Stimulated activated CD4-positive, alpha-beta T cell treated with anti-CD3 and anti-CD28 coated beads, Interleukin-2, amount 100 ng/mL, for 48 hours (primary cell): ENCODE results near the gene RNF14.

Experiments used
- DNase-seq, 2 donors: peaks; one replicate each; pipeline ENCODE4 v3.0.0-alpha.2; 2020

RNF14 gene

DNA sequence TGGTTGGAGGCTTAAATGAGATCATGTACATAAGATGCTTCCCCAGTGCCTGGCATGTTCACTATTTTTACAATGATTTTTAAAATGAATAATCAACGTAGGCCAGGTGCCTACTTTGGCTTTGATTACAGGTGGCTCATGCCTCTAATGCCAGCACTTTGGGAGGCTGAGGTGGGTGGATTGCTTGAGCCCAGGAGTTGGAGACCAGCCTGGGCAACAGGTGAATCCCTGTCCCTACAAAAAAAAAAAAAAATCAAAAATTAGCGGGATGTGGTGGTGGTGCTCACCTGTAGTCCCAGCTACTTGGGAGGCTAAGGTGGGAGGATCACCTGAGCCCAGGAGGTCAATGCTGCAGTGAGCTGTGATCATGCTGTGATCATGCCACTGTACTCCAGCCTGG lies 20.1 kb upstream of the RNF14 start:
- no peak for DNase-seq

DNA sequence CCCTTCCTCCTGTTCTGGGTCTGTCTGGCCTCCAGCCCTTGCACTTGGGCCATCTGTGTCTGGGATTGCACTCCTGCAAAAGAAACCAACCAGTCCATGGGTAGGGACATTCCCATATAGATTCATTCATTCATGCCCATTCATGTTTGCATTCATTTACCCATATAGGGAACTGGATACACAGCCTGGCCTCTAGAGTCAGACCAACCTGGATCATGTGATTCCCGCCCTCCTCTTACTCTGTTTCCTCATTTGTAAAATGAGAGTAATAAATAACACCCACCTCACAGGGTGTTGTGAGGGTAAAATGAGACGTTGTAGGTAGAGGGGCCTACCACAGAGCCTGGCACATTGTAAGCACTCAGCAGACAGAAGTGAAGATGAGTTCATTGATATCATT lies 19.4 kb upstream of the RNF14 start:
- no peak for DNase-seq

- DNase-seq: no peak
These were observed 18.5 kb upstream of the RNF14 start for GRCh38 chr5:141950207-141951005.

- DNase-seq: peak in 1 of 2 donors; percentile 23
These were observed 17.5 kb upstream of the RNF14 start for GRCh38 chr5:141951332-141951781.

GRCh38 chr5:141952020-141952419 lies 16.9 kb upstream of the RNF14 start:
- no peak for DNase-seq

DNA sequence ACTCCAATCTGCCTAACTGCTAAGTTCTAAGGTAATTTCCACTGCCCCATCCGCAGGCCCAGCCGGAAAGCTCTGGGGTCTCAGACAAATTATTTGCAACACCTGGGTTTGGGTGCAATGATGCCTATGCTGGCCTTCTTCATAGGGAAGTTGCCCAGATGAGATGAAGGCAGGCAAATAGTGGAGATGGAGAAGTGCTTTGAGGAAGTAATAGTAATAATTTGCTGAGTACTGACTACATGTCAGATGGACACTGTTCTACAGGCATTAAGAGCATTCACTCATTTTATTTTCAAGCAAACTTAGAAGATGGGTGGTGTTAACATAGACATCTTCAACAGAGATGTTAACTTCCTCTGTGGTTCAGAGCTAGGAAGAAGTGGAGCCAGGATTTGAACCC lies 14.7 kb upstream of the RNF14 start:
- DNase-seq: no peak

- no peak for DNase-seq
These were observed 11.4 kb upstream of the RNF14 start for GRCh38 chr5:141957367-141957996.

GRCh38 chr5:141958113-141958512 lies 10.8 kb upstream of the RNF14 start, which contains the start of gene PCDH12:
Gene PCDH12 (minus strand): TSS chr5:141958202. CDS start chr5:141957851, 351 bp downstream.
- no peak for DNase-seq

DNA sequence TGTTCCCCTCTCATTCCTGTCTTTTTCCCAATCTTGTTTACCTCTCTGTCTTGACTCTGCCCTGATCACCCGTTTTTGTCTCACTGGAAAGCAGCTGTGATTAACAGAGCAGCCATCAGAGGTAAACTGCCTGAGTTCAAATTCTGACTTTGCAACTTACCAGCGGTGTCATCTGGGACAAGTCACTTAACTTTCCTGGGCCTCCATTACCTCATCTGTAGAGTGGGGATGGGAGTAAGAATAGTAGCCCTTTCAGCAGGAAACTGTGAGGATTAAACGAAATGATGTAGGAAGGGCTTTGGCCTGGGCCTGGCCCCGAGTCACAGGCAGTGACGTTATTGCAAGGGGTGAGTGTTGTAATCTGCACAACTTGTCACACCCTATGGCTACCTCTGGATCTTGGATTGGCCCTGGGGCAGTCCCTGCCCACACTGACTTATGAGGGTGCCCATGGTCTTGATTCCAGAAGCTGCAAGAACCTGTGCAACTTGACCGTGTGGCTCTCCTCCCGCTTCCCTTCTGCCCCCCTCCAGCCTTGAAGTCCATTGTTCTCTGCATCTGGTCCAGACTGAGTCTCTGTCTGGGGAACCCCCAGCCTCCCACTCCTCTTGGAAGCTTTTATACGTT lies 10.2 kb upstream of the RNF14 start:
- DNase-seq: peak in 1 of 2 donors; percentile 14

- DNase-seq: peak in 1 of 2 donors; percentile 23
These were observed 8.9 kb upstream of the RNF14 start for GRCh38 chr5:141960018-141960417.

GRCh38 chr5:141960449-141961323 lies 8.2 kb upstream of the RNF14 start:
- DNase-seq: peak; percentile 92 to 96

DNA sequence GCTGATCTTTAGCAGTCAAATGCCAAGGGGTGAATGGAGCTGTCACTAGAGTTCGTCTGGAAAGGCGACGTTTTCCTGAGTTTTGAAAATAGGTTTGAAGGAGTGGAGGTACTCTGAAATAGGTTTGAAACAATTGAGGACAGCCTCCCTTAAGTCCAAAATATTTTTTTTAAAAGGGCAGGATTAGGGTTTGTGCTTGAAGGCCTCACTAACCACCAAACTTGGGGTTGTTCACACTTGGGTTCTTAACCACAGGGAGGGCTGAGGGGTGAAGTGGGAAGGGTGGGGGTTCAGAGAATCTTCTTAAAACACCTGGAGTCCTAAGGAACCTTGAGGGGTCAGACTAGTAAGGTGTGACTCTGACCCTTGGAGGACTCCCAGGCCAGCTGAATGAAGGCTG lies 7.4 kb upstream of the RNF14 start:
- DNase-seq: no peak

GRCh38 chr5:141963701-141964100 lies 5.2 kb upstream of the RNF14 start:
- DNase-seq: no peak

DNA sequence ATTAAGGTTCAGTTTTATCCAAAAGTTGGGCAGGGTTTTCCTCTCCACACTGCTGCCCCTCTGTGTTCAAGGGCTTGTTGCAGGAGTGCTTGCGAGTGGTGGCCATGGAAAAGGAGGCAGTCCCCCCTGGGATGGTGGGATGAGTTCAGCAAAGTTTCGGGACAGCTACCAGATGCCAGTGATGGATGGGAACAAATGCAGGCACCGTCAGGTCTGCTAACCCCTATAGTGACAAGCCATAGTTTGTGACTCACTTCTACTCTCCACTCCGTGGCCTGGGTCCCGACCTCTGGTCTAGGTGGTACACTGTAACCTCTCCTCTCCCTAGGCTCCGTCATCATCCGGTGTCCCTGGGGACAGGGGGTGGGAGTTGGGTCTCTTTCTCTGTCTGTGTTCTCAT lies 3.8 kb upstream of the RNF14 start:
- no peak for DNase-seq

DNA sequence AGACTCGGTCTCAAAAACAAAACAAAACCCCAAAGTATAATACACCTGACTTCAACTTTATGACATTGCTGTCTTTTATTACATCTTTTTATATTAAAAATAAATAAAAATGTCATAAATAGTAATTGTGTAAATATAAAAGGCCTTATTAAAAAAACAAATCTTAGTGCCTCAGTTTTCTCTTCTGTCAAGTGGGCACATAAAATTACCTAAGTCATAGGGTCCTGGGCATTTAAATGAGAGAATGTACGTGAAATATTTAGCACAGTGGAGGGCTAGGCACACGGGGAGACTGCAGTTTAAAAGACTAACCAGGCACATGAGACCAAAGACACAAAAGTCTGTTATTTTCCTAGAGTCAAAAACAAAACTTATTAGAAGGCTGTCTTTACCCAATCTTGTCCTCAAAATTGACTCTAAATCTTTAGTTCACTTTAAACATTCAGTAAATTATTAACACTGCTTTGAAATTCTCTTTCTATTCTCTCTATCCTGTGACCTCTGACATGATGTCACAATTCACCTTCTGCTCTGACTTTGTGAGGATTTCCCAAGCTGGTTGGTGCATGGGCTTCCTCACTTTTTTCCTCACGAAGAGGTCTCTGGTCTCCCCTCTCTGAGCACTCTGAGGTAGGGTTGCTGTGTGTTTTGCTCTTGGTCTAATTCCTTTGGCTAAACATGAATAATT lies 2.5 kb upstream of the RNF14 start:
- DNase-seq: no peak

DNA sequence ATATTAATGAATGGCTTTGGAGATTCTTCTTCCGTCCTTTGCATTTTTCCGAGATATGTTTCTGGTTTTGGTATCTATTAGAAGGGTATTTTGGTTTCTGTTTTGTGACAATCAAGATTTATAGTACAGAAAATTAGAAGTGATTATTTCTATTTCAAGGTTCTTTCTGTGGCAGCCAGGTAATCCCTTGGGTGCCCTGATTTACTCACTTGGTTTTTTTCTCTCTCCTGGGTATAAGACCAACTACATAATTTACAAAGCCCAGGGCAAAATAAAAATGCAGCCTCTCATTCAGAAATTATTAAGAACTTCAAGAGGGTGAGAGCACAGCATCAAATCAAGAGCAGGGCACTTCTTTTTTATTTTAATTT lies 2.0 kb upstream of the RNF14 start:
- no peak for DNase-seq

DNA sequence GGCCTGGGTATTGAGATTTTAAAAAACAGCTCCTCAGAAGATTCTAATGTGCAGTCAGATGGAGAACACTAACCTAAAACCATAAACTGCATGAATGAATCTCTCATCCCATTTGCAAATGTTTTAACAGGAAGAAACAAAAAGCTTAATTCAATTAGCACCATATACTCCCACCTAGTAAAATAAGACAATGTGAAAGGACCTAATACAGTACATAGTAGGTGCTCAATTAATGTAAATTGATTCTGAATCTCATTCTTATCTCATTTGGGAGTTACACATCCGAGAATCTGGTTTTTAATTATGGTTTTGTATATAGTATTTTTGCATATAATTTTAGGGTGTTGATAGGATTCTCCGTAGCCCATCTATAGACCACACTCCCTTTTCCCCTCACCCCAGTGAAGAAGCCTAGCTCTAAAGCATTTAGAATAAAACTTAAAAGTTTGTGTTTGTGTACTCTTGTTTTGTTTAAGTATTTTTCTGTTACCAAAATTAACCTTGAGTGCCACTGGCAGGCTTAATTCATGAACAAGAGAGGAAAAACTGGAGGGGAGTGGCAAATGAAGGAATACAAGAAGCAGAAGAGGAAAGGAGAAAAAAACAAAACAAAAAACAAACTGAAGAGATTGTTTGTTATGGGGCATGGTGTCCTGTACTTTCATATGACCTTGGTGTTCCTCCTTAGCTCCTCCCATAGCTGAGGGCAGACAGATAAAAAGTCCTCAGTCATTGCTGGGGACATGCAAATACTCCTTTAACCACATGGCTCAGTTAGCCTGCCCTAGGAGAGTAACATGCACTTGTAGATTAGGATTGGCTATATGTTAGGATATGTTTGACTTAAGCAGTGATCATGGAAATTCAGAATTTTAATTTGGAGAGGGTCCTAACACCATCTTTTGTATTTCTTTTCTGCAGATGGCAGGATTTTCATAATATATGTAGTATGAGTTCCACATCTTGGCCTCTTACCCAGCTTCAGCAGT lies 1.2 kb downstream of the RNF14 start:
- no peak for DNase-seq

DNA sequence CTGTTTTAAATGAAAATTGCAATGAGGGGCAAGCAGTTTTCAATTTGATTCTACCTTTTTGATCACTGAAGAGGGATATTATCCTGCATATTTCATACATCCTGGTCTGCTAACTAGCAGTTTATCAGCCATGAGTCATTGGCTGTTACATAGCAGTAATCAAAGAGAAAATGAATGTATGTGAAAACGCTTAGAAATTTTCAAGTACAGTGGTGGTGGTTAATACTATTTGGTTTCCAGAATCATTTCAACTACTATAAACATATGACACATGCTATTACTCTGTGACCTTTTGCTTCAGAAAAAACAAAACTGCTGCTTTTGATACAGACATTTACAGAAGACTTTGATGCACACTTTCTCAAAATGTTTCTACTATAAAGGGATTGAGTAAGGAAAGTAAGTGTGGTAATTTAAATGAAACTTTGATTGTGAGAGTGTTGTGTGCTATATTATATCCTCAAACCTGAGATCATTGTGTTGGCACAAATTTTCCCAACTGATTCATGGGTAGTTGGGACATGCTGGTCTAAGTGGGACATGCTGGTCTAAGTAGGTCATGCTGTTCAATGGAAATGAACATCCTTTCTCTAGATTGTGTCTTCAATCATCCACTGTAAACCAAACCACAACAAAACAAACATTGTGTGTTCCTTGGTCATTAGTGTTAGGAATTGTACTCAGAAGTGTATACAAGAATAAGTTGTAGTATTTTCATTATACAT lies 5.1 kb downstream of the RNF14 start:
- DNase-seq: no peak

GRCh38 chr5:141976176-141976575 lies 7.3 kb downstream of the RNF14 start:
- no peak for DNase-seq

DNA sequence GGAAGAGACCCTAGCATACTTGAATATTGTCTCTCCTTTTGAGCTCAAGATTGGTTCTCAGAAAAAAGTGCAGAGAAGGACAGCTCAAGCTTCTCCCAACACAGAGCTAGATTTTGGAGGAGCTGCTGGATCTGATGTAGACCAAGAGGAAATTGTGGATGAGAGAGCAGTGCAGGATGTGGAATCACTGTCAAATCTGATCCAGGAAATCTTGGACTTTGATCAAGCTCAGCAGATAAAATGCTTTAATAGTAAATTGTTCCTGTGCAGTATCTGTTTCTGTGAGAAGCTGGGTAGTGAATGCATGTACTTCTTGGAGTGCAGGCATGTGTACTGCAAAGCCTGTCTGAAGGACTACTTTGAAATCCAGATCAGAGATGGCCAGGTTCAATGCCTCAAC lies 9.5 kb downstream of the RNF14 start:
- no peak for DNase-seq
